K562 (cell line): ENCODE data around the gene ELOB. TPM values are rescaled to one million over a fixed set of nuclear protein-coding genes. Genes with fewer than 3 reads are reported as not detected.

Experiments used
- ADNP ChIP-seq: fragments of 200-800 bp; sonication (Bioruptor generic); IDR thresholded peaks from 2 replicates; pipeline ENCODE4 v1.6.1; 2016; ENCODE audit warnings: missing genetic modification characterization, missing compliant biosample characterization
- EP300 ChIP-seq: IDR thresholded peaks from 2 replicates; pipeline ENCODE4 v1.6.1; 2012; ENCODE audit warnings: low read length, improper control_type of control experiment
- GTF2F1 ChIP-seq: IDR thresholded peaks from 2 replicates; pipeline ENCODE4 v1.6.1; 2011; ENCODE audit warnings: low read depth, low read length, improper control_type of control experiment
- JUNB ChIP-seq: fragments of 450-650 bp; formaldehyde crosslinking; conservative IDR thresholded peaks from 2 replicates; pipeline ENCODE4 v1.4.0; 2020; ENCODE audit warnings: mild to moderate bottlenecking
- PHF21A ChIP-seq: fragments of 450-650 bp; IDR thresholded peaks from 2 replicates; pipeline ENCODE4 v1.6.1; 2017; ENCODE audit warnings: low read depth, borderline replicate concordance
- PTRF ChIP-seq: fragments of 450-650 bp; IDR thresholded peaks from 2 replicates; pipeline ENCODE4 v1.6.1; 2016; ENCODE audit warnings: mild to moderate bottlenecking, missing genetic modification characterization, missing compliant biosample characterization
- RBFOX2 ChIP-seq: fragments of 200-400 bp; formaldehyde crosslinking; IDR thresholded peaks from 2 replicates; pipeline ENCODE4 v1.6.1; 2017; ENCODE audit warnings: low read depth, mild to moderate bottlenecking, low read length, moderate library complexity
- SMARCA5 ChIP-seq: fragments of 450-650 bp; IDR thresholded peaks from 2 replicates; pipeline ENCODE4 v1.6.1; 2016
- TCFL5 ChIP-seq: fragments of 250-450 bp; sonication (Bioruptor Pico); conservative IDR thresholded peaks from 2 replicates; pipeline ENCODE4 v1.6.1; 2021; ENCODE audit warnings: mild to moderate bottlenecking, moderate library complexity, matching md5 sums
- ZFP30 ChIP-seq: fragments of 250-450 bp; sonication (Bioruptor Pico); IDR thresholded peaks from 2 replicates; pipeline ENCODE4 v1.8.0; 2022; ENCODE audit warnings: moderate library complexity, mild to moderate bottlenecking, inconsistent platforms, borderline replicate concordance
- ZNF407 ChIP-seq: fragments of 450-650 bp; IDR thresholded peaks from 2 replicates; pipeline ENCODE4 v1.6.1; 2016; ENCODE audit warnings: low read depth
- ZNF445 ChIP-seq: fragments of 250-450 bp; sonication (Bioruptor Pico); IDR thresholded peaks from 2 replicates; pipeline ENCODE4 v1.4.0; 2020; ENCODE audit warnings: low read depth, mild to moderate bottlenecking, moderate library complexity
- polyA plus RNA-seq, 8 experiments: library from polyadenylated mRNA; depleted of rRNA in 4 of 8; stranded (reverse) in 5 of 8; unstranded in 3 of 8; fragments of >200 nt; fragmentation: Nextera tagmentation in 2 of 8; fragmentation: Illumina TruSeq in 1 of 8; extraction: Ambion mirVana in 2 of 8; extraction: Trizol in 1 of 8; gene quantifications; 2 replicates each; pipeline versions ENCODE4 v1.2.1 to v1.2.3, GENCODE V29; 2011 to 2014; ENCODE audit warnings: inconsistent platforms in 1 of 8, missing spikeins in 1 of 8
- total RNA-seq, 7 experiments: library from RNA; depleted of rRNA in 6 of 7; stranded (reverse); fragments of >200 nt in 6 of 7; fragmentation: Illumina TruSeq in 2 of 7; extraction: Trizol in 2 of 7; gene quantifications; 2 replicates each; pipeline versions ENCODE4 v1.2.1 to v1.2.3, GENCODE V29; 2011 to 2021; ENCODE audit warnings: low replicate concordance in 1 of 7
- TF ChIP-seq, protein P1 (sequence below), 2 experiments: fragments of 450-650 bp; formaldehyde crosslinking in 1 of 2; IDR thresholded peaks; 2 replicates each; pipeline versions ENCODE4 v1.4.0 to v1.6.1; 2014 to 2020; ENCODE audit warnings: mild to moderate bottlenecking in 2 of 2, borderline replicate concordance in 1 of 2, low read depth in 1 of 2

The ELOB gene
- total and polyA plus RNA-seq, 9 of the 15 experiments (the other 6 are each of a cell fraction or from before 2014, with no cell fraction given) = 63.2 to 791 (median 237) TPM

- TF ChIP-seq ZNF407 = no peak
- no peak for TF ChIP-seq ZNF445 (CRISPR knock-in tag)
- no peak for TF ChIP-seq JUNB (CRISPR knock-in tag)
- no peak for TF ChIP-seq GTF2F1
- TF ChIP-seq TCFL5 (CRISPR knock-in tag) = no peak
- no peak for TF ChIP-seq ZFP30 (CRISPR knock-in tag)
- TF ChIP-seq ADNP = no peak
- TF ChIP-seq SMARCA5 = no peak
- peak; percentile 79 for TF ChIP-seq RBFOX2
- no peak for TF ChIP-seq PHF21A
- TF ChIP-seq, protein P1, sequence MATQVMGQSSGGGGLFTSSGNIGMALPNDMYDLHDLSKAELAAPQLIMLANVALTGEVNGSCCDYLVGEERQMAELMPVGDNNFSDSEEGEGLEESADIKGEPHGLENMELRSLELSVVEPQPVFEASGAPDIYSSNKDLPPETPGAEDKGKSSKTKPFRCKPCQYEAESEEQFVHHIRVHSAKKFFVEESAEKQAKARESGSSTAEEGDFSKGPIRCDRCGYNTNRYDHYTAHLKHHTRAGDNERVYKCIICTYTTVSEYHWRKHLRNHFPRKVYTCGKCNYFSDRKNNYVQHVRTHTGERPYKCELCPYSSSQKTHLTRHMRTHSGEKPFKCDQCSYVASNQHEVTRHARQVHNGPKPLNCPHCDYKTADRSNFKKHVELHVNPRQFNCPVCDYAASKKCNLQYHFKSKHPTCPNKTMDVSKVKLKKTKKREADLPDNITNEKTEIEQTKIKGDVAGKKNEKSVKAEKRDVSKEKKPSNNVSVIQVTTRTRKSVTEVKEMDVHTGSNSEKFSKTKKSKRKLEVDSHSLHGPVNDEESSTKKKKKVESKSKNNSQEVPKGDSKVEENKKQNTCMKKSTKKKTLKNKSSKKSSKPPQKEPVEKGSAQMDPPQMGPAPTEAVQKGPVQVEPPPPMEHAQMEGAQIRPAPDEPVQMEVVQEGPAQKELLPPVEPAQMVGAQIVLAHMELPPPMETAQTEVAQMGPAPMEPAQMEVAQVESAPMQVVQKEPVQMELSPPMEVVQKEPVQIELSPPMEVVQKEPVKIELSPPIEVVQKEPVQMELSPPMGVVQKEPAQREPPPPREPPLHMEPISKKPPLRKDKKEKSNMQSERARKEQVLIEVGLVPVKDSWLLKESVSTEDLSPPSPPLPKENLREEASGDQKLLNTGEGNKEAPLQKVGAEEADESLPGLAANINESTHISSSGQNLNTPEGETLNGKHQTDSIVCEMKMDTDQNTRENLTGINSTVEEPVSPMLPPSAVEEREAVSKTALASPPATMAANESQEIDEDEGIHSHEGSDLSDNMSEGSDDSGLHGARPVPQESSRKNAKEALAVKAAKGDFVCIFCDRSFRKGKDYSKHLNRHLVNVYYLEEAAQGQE (IDR thresholded peaks at IDR 0.05; ENCODE audit: borderline replicate concordance) = peak; percentile 15; the same call in 1 of the 2 replicates
- TF ChIP-seq, protein P1 (CRISPR knock-in tag; IDR thresholded peaks at IDR 0.05; ENCODE audit: low read depth) = no peak
- TF ChIP-seq PTRF (tag) = no peak
- no peak for TF ChIP-seq EP300
Observed at GRCh38 chr16:2816751-2817339, 39.8 kb upstream of the ELOB start, which contains the start of gene PRSS21 (continued).
